ENCODE results near the gene TM9SF2.

- no peak for TF ChIP-seq ZNF253 (CRISPR knock-in tag; conservative IDR thresholded peaks at IDR 0.05)
- no peak for TF ChIP-seq CEBPZ (IDR thresholded peaks at IDR 0.05; ENCODE audit: borderline replicate concordance, low read depth, low read length)
- TF ChIP-seq POLR2A (conservative IDR thresholded peaks at IDR 0.05), result no peak
- no peak for TF ChIP-seq HDAC6 (IDR thresholded peaks at IDR 0.05; ENCODE audit: low read depth, low read length)
- TF ChIP-seq E2F3 (CRISPR knock-in tag; IDR thresholded peaks at IDR 0.05), result no peak
- no peak for TF ChIP-seq PRMT5 (CRISPR knock-in tag; IDR thresholded peaks at IDR 0.05)
- no peak for TF ChIP-seq CTCF (IDR thresholded peaks at IDR 0.05 in 2 of 3, conservative IDR thresholded peaks at IDR 0.05 in 1 of 3; ENCODE audit: insufficient read depth in 2 of 3, low read depth in 1 of 3, low read length in 3 of 3)
- TF ChIP-seq MAFF (IDR thresholded peaks at IDR 0.05; ENCODE audit: low read length), result no peak
- TF ChIP-seq LARP7 (IDR thresholded peaks at IDR 0.05), result no peak
- no peak for TF ChIP-seq KLF13 (tag; IDR thresholded peaks at IDR 0.05; ENCODE audit: borderline replicate concordance, low read depth)
- no peak for TF ChIP-seq NFRKB (IDR thresholded peaks at IDR 0.05; ENCODE audit: low read depth)
- TF ChIP-seq ZBTB33 (CRISPR knock-in tag; IDR thresholded peaks at IDR 0.05), result no peak
- no peak for TF ChIP-seq EP300 (IDR thresholded peaks at IDR 0.05; ENCODE audit: low read length)
- TF ChIP-seq KLF16 (IDR thresholded peaks at IDR 0.05), result no peak
These were observed 41.6 kb downstream of the TM9SF2 start for GRCh38 chr13:99542788-99543406.
